ENCODE data around the gene GNAQ. TPM values are rescaled to one million over a fixed set of nuclear protein-coding genes. Genes with fewer than 3 reads are reported as not detected.

Gene GNAQ
- total and polyA plus RNA-seq, 2 of the 13 experiments (the other 11 are each of a cell fraction or from before 2014, with no cell fraction given), result 16.5 to 17.7 TPM

DNA sequence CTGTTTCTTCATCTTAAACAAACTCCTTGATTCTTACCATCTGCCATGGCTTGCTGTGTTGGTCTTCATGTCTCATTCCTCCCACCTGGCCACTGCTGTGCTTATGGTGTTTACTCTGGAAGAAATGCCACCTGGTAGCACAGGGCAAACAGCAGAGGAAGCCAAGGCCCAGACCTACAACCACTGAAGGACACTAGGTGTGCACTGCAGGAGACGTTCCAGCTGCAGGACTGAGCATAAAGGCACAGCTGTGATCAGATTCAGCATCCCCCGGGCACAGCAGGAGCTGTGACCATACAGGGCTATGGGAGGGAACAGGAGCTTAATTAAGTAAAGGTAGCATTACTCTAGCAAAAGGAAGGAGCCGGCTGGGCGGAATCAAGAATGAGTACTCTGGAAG is 12.6 kb upstream of the GNAQ start (continued):
- TF ChIP-seq IRF9 (CRISPR knock-in tag; IDR thresholded peaks at IDR 0.05; ENCODE audit: borderline replicate concordance), result no peak
- no peak for TF ChIP-seq ATF1 (CRISPR knock-in tag; IDR thresholded peaks at IDR 0.05)
- TF ChIP-seq ARID2 (CRISPR knock-in tag; IDR thresholded peaks at IDR 0.05; ENCODE audit: borderline replicate concordance), result no peak
- TF ChIP-seq BORCS8-MEF2B (CRISPR knock-in tag; IDR thresholded peaks at IDR 0.05), result no peak
- TF ChIP-seq, protein P1, sequence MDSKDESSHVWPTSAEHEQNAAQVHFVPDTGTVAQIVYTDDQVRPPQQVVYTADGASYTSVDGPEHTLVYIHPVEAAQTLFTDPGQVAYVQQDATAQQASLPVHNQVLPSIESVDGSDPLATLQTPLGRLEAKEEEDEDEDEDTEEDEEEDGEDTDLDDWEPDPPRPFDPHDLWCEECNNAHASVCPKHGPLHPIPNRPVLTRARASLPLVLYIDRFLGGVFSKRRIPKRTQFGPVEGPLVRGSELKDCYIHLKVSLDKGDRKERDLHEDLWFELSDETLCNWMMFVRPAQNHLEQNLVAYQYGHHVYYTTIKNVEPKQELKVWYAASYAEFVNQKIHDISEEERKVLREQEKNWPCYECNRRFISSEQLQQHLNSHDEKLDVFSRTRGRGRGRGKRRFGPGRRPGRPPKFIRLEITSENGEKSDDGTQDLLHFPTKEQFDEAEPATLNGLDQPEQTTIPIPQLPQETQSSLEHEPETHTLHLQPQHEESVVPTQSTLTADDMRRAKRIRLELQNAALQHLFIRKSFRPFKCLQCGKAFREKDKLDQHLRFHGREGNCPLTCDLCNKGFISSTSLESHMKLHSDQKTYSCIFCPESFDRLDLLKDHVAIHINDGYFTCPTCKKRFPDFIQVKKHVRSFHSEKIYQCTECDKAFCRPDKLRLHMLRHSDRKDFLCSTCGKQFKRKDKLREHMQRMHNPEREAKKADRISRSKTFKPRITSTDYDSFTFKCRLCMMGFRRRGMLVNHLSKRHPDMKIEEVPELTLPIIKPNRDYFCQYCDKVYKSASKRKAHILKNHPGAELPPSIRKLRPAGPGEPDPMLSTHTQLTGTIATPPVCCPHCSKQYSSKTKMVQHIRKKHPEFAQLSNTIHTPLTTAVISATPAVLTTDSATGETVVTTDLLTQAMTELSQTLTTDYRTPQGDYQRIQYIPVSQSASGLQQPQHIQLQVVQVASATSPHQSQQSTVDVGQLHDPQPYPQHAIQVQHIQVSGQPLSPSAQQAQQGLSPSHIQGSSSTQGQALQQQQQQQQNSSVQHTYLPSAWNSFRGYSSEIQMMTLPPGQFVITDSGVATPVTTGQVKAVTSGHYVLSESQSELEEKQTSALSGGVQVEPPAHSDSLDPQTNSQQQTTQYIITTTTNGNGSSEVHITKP (CRISPR knock-in tag; IDR thresholded peaks at IDR 0.05; ENCODE audit: low read depth), result no peak
- no peak for TF ChIP-seq ZNF230 (CRISPR knock-in tag; IDR thresholded peaks at IDR 0.05)
- no peak for TF ChIP-seq ZNF788 (CRISPR knock-in tag; IDR thresholded peaks at IDR 0.05; ENCODE audit: borderline replicate concordance)

DNA sequence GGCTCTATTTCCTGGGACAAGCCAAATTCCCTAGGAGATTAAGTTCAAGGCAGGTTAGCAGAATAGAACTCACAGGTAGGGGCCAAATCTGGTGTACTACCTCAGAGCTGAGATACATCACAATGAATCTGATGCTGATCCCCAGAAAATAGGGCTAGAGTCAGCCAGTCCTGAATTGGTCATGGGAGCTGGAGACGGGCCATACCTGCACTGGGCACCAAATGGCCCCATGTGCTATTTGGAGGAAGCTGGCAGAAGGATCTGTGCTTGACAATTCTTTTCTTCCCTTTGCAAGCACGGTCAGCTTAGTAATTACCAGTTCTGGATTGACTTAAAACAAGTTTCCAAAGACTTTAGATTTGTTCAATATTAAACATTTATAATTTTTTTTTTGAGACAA is 10.4 kb upstream of the GNAQ start:
- H3K9me3 ChIP-seq (ENCODE audit: low read length), result no peaks in the 10 kb centered on the region
- in situ Hi-C loops (cut with HindIII; ENCODE audit: extremely low pct_ligation_motif_present, low pct_unique_long_range_greater_than_20kb) (loop anchor here (10.0 kb wide), 1 partner anchor 63 kb away; no protein-coding TSS in a partner anchor), intact Hi-C loops (cut with micrococcal nuclease; ENCODE audit: unreplicated experiment) (no loop called here)
- POLR2A ChIA-PET, result no interaction called here
- peaks cover 1 to 14% of the 10 kb centered on the region in 2 experiments; a peak in 3 of 5 replicates for H3K27me3 ChIP-seq (ENCODE audit: control insufficient read depth in 1 of 2, insufficient read depth in 2 of 2, low read length in 2 of 2)
- H3K9ac ChIP-seq (ENCODE audit: insufficient read depth, low read depth, low read length), result no peak overlapping the region
- CTCF ChIA-PET (ENCODE audit: low intra/inter-chr PET ratio, low total read pairs), result no interaction called here
- ATAC-seq (no peak), DNase-seq (ENCODE audit: low spot score) (no peak), FAIRE-seq (no peak)
- no peak overlapping the region for H2AFZ ChIP-seq (ENCODE audit: low read length)
- 41% methylated on average over 2 of the region's 2 CpGs for WGBS (ENCODE audit: low lambda C conversion rate)
- H3K4me2 ChIP-seq (ENCODE audit: low read depth, low read length), result no peak overlapping the region
- H4K20me1 ChIP-seq (ENCODE audit: insufficient read depth, low read length), result no peaks in the 10 kb centered on the region
- BruUV-seq (replicated peaks), result no TSS peak
- no peaks in the 10 kb centered on the region for H3K36me3 ChIP-seq (replicated peaks in 1 of 2; ENCODE audit: control insufficient read depth in 1 of 2, insufficient read depth in 2 of 2, low read length in 2 of 2)
- H3K79me2 ChIP-seq (ENCODE audit: insufficient read depth, low read length), result no peaks in the 10 kb centered on the region
- no peak overlapping the region for H3K27ac ChIP-seq (ENCODE audit: extremely low read length, insufficient read depth, low read length)
- H3K4me3 ChIP-seq (replicated peaks in 1 of 3; ENCODE audit: insufficient read depth in 1 of 3, low read depth in 2 of 3, low read length in 3 of 3), result no peak overlapping the region
- no peaks in the 10 kb centered on the region for H3K4me1 ChIP-seq (ENCODE audit: insufficient read depth, low read length)
- TF ChIP-seq RARG (CRISPR knock-in tag; IDR thresholded peaks at IDR 0.05; ENCODE audit: low read depth), result no peak
- TF ChIP-seq, protein P2, sequence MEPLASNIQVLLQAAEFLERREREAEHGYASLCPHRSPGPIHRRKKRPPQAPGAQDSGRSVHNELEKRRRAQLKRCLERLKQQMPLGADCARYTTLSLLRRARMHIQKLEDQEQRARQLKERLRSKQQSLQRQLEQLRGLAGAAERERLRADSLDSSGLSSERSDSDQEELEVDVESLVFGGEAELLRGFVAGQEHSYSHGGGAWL (CRISPR knock-in tag; IDR thresholded peaks at IDR 0.05), result no peak
- TF ChIP-seq ZFP91 (CRISPR knock-in tag; IDR thresholded peaks at IDR 0.05; ENCODE audit: borderline replicate concordance), result no peak

Measured in HepG2 (cell line).